NCI-H748 treated with DMSO at 0.1 percent for 48 hours (cell line): ENCODE measurements around the gene MYO5C.

Source experiments
- DNase-seq: peaks from one replicate; lab custom pipeline; 2025; lab: John Stamatoyannopoulos, UW

The MYO5C gene

GRCh38 chr15:52146776-52147175 lies 148.8 kb downstream of the MYO5C start:
- no peak for DNase-seq

GRCh38 chr15:52146261-52146660 lies 149.3 kb downstream of the MYO5C start:
- no peak for DNase-seq

GRCh38 chr15:52144656-52145178 lies 150.9 kb downstream of the MYO5C start:
- no peak for DNase-seq

- DNase-seq, result no peak
These were observed 151.7 kb downstream of the MYO5C start for GRCh38 chr15:52143873-52144272.
